C4-2B (cell line): Measurements from ENCODE around the gene NRXN3.

Experiments used
- H3K27ac ChIP-seq: fragments of 450-650 bp; 2 replicates; pipeline ENCODE4 v1.5.1; 2017
- CTCF ChIP-seq: fragments of 450-650 bp; conservative IDR thresholded peaks from 2 replicates; pipeline ENCODE4 v1.5.1; 2017; ENCODE audit warnings: mild to moderate bottlenecking
- ZFX ChIP-seq: fragments of 450-650 bp; IDR thresholded peaks from 2 replicates; pipeline ENCODE4 v1.6.1; 2017

The NRXN3 gene

GRCh38 chr14:79199217-79199616, 1029.0 kb downstream of the NRXN3 start:
- no peak overlapping the region for H3K27ac ChIP-seq
- TF ChIP-seq ZFX (no peak), CTCF (no peak)

GRCh38 chr14:79201564-79202207, 1031.5 kb downstream of the NRXN3 start:
- no peak overlapping the region for H3K27ac ChIP-seq
- TF ChIP-seq ZFX (no peak), CTCF (no peak)

DNA sequence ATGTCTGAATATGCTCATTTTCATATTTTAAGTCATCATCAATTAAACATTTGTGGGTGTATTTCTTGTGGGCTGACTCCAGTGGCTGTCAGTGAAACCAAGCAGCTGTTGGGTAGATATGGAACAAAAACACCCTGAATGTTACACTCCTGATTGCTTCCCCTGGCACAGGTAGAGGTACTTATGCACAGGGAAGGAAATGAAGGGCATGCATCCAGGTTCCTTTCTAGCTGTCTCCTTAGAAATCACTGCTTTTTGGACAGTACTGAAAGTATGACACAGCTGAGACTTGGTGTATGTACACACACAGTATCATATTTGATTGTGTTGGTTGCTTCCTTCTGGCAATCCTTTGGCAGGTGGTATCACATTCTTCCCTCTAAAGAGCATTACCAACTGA, 1034.4 kb downstream of the NRXN3 start:
- TF ChIP-seq CTCF (no peak), ZFX (no peak)
- H3K27ac ChIP-seq, result no peak overlapping the region

- H3K27ac ChIP-seq, result no peak overlapping the region
- TF ChIP-seq CTCF, result no peak
- no peak for TF ChIP-seq ZFX
These were observed 1039.2 kb downstream of the NRXN3 start for GRCh38 chr14:79209418-79209817.

DNA sequence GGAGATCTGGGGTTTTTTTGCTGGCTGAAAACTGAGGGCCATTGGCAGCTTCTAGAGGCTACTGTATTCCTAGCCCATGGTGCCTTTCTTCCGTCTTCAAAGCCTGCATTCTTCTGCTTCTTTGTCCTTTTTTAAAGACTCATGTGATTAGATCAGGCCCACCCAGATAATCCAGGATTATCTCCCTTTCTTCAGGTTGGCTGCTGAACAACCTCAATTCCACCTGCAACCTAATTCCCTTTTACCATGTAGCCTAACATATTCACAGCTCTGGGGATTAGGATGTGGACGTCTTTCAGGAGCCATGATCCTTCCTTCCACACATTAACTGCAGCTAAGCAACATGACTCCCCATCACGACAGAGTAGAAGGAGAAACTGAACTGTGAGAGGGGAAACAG, 1055.6 kb downstream of the NRXN3 start:
- H3K27ac ChIP-seq, result no peak overlapping the region
- TF ChIP-seq ZFX (no peak), CTCF (no peak)

GRCh38 chr14:79229383-79229909, 1059.3 kb downstream of the NRXN3 start:
- H3K27ac ChIP-seq, result no peak overlapping the region
- TF ChIP-seq ZFX, result no peak
- TF ChIP-seq CTCF, result no peak

- no peak overlapping the region for H3K27ac ChIP-seq
- TF ChIP-seq ZFX (no peak), CTCF (no peak)
These were observed 1072.5 kb downstream of the NRXN3 start for GRCh38 chr14:79242666-79243065.
